ENCODE data around the gene SPDL1.
"Not testable (repeated sequence)": the region's sequence is repeated elsewhere in the genome, so short reads cannot be mapped to it uniquely, and the experiment has no call there.

The SPDL1 gene

DNA sequence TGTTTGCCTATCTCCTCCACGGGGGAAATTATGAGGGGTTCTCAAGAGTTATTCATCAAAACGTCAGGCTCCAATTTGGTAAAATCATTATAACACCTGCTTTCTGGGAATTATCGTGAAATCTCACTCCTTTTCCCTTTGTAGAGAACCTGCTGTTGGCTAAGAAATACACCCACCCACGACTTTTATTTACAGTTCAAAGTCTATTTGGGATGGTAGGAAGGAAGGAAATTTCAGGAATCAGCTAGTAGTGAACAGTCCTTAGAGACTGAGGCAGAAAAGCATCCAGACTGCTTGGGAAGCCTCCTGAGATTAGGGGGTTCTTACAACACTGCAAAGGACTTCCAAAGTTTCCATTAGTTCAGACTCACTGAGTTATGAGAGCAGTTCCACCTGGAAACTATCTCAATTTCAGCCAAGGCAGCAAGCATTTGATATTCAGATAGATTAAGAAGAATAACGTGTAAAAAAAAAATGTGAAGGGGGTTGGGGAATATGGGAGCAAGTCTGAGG, 9.4 kb upstream of the SPDL1 start:
- no peak for DNase-seq (ENCODE audit: low spot score)

DNA sequence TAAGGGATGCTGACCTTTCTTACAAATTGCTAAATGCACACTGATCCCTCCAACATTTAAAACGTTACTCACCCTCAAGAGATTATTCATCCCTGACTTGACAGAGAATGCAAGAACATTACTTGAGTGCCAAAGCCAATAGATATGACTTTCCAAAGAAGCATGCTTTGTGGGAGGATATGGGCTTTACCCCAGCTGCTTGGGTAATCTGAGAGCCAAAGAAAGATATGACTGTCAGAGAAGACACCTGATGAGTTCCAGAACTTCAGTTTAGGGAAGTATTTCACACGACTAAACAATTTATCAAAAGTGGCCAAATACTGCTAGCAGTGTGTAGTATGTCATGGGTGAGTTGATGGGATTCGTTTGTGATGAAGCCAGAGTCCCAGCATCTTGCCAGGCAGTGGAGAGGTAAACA, 7.4 kb upstream of the SPDL1 start:
- peak; percentile 19 for DNase-seq (ENCODE audit: low spot score)

- DNase-seq (ENCODE audit: low spot score), result no peak
Observed at GRCh38 chr5:169577951-169578350, 5.6 kb upstream of the SPDL1 start.

- no peak for DNase-seq (ENCODE audit: low spot score)
Observed at GRCh38 chr5:169580964-169581363, 2.6 kb upstream of the SPDL1 start.

DNA sequence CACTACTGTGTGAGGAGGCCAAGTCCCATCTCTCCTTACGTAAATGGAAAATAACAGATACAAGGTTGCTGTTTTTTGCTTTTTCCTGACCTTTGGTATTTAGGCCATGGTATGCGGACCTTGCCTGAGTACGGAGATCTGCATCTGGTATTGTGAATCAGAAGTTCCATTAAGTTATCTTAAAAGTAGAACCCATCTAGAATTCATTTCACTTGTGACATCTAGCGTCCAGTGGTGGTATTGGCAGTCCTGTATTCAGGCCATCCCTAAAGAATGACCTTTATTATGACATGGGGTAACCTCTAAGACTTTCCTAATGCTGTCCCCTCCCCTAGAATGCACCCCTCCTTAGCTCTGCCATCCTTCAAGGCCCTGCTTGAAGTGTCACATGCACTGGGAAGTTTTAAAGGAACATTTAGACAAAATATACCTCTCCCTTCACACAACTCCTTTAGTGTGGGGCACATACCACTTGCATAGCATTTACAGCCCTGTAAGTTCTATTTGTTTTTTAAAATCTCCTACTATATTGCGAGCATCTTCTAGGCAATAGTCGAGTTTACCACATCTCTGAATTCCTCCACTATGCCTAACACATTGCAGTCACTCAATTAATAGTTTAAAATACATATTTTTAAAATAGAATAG, 1.9 kb upstream of the SPDL1 start:
- DNase-seq (ENCODE audit: low spot score), result peak; percentile 24

- no peak for DNase-seq (ENCODE audit: low spot score)
Observed at GRCh38 chr5:169583101-169583423, 511 bp upstream of the SPDL1 start.

GRCh38 chr5:169584998-169585451, 1.5 kb downstream of the SPDL1 start:
- DNase-seq (ENCODE audit: low spot score), result no peak

GRCh38 chr5:169590602-169591001, 7.0 kb downstream of the SPDL1 start:
- no peak for DNase-seq (ENCODE audit: low spot score)

DNA sequence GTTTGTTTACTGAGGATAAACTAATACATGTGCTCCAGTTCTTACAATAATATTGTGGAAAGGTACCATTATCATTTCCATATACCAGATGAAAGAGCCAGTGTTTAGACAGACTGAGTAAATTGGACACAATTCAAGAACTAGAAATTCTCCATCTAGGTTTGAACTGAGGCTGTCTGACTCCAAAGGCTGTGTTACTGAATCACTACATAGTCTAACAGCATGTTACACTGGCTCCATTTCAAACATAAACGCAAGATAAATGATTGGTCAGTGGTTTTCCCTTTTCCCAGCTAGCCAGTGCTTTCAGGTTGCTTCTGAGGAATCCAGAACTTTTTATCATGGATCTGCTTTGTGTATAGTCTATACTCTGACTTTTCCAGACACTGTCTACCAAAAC, 8.1 kb downstream of the SPDL1 start:
- no peak for DNase-seq (ENCODE audit: low spot score)

DNA sequence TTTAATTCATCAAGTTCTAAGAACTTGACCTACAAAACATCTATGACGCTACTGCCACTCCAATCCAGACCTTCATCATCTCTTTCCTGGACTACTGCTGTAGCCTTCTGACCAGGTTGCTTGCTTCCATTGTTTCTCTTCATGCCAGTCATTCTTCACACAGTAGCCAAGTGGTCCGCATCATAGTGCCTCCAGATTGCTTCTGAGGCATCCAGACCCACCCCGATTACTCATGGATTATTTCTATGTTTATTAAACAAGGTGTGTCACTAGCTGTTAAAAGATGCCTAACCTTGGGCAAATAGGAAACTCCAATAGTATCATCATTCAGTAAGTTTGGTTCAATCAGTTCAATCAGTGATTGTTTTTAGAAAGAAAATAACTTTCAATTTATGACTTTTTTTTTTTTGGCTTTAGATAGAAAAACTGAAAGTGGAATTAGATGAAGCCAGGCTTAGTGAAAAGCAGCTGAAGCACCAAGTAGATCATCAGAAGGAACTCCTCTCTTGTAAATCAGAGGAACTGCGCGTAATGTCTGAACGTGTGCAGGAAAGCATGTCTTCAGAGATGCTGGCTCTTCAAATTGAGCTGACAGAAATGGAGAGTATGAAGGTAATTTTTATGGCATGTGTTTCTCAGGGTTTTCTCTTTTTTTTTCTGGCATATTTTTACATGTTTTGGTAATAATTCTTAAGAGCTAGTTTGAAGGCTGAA, 9.5 kb downstream of the SPDL1 start:
- no peak for DNase-seq (ENCODE audit: low spot score)

DNA sequence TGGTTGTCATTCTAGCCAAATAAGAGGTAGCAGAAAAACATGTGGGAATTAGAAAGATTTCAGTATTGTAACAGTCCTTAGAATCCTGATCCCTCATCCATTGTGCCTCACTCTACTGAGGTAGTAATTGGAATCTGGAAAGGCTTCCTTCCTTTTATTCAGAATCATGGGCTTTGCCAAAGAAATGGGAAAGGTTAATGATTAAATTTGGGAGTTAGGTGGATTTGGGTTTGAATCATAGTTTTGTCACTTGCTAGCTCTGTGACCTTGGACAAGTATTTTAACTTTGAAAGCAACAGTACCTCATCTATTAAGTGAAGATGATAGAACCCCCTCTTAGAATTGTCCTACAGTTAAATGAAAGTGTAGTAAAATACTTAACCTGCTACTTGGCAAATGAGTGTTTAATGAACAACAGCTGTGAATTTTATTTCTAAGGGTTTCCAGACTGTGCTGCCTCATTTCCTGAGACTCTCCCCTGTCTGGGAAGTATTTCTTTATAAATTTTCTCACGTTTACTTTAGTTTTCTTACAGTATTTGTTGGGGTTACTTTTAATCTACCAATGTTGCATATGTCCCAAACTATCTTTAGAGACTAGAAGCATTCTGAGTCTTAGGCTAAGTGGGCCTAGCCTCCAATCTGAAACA, 11.7 kb downstream of the SPDL1 start:
- no peak for DNase-seq (ENCODE audit: low spot score)

GRCh38 chr5:169599451-169599850, 15.9 kb downstream of the SPDL1 start:
- no peak for DNase-seq (ENCODE audit: low spot score)

DNA sequence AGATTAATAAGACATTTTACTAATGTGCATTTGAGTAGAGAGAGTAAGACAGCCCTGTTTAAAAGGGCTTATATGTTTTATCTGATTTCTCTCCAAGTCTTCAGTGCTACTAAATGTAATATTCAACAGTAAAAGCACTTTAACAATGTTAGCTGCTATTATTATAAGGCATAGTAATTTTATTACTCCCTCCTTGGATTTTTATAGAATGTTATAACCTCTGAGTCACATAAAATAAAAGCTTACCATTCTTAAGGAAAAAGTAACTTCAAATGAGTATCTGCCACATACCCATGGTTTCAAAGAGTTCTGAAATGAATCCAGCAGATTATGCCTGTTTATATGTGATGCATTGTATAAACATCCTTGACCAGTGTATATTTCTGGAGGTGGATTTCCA, 19.0 kb downstream of the SPDL1 start:
- no peak for DNase-seq (ENCODE audit: low spot score)

DNA sequence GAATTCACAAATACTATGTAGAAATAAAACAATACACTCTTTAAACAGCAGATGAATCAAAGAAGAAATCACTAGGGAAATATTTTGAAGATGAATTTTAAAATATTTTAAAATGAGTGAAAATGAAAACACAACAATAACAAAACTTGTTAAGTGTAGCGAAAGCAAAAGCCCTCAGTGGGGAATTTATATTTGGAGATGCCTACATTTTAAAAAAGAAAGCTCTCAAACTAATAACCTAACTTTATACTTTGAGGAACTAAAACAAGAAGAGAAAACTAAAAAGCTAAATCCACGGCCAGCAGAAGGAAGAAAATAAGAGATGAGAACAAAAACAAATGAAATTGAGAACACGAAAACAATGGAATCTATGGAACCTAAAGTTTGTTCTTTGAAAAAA, 22.7 kb downstream of the SPDL1 start:
- DNase-seq (ENCODE audit: low spot score), result no peak

DNA sequence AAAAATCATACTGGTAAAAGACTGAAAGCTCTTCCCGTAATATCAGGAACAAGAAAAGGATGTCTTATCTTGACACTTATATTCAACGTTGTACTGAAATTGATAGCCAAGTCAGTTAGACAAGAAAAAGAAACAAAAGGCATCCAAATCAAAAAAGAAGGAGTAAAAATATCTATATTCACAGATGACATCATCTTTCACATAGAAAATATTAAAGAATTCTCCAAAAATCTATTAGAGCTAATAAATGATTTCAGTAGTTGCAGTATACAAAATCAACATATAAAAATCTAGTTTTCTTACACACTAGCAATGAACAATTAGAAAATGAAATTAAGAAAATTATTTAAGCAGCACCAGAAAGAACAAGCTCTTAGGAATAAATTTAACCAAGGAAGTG, 24.3 kb downstream of the SPDL1 start:
- DNase-seq (ENCODE audit: low spot score), result no peak

DNA sequence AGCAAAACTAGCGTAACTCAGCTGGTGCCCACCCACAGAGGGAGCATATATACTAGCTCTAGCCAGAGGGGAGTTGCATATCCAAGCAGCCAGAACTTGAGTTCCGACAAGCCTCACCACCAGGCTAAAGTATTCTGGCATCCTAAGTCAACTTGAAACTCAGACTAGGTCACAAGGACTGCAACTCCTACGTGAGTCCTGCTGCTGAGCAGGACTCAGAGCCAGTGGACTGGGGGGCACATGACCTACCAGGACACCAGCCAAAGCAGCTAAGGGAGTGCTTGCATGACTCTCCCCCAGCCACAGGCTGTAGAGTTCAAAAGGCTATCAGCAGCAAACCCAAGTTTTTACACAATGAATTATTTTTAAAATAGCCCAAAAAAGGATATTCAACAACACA, 26.1 kb downstream of the SPDL1 start:
- DNase-seq (ENCODE audit: low spot score), result no peak

DNA sequence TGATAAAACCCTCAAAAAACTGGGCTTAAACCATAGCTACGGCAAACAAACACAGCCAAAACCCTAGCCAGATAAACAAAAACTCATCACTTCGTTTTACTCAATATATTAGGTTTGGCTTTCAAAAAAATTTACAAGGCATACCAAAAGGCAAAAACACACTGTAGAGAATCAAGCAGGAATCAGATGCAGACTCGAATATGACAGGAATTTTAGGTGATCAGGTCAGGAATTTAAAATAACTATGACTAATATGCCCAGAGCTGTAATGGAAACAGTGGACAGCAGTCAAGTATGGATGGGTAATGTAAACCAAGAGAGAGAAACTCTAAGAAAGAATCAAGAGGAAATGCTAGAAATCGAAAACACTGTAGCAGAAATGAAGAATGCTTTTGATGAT, 27.0 kb downstream of the SPDL1 start:
- no peak for DNase-seq (ENCODE audit: low spot score)

- DNase-seq (ENCODE audit: low spot score), result no peak
Observed at GRCh38 chr5:169615561-169615960, 32.0 kb downstream of the SPDL1 start.

GRCh38 chr5:169624307-169624706, 40.7 kb downstream of the SPDL1 start:
- not testable (repeated sequence) for DNase-seq (ENCODE audit: low spot score)

DNA sequence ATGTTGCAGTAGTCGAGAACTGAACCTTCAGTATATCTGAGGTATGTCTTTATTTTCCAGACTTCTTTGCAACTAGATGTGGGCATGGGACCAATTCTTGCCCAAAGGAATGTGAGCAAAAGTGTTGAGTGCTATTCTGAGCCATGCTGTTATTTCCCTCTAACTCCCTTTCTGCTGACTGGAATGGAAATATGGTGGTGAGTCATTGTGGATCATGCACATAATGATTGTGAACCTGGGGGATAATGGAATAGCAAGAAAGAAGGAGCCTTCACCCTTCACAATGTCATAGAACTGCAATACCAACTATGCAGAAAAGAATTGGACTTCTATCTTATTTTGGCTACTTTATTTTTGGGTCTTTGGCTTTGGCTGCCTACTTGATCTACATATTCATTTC, 43.2 kb downstream of the SPDL1 start:
- DNase-seq (ENCODE audit: low spot score), result peak; percentile 78

DNA sequence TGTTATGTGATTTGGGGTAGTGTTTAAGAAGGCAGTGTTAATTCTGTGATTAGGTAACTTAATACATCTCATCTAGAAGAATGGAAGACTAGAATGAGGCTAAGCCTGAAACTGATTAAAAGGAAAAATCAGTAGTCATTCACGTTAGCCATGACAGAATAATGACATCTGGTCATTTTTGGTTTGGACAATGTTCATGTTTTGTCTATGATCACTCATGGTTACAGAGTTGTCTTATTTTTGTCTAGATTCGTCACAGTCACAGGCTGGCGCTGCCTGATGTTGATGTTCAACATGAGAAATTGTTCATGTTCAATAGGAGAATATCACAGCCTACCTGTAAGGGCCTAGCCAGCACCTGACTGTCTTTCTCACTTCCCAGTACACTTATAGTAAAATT, 44.0 kb downstream of the SPDL1 start:
- no peak for DNase-seq (ENCODE audit: low spot score)

DNA sequence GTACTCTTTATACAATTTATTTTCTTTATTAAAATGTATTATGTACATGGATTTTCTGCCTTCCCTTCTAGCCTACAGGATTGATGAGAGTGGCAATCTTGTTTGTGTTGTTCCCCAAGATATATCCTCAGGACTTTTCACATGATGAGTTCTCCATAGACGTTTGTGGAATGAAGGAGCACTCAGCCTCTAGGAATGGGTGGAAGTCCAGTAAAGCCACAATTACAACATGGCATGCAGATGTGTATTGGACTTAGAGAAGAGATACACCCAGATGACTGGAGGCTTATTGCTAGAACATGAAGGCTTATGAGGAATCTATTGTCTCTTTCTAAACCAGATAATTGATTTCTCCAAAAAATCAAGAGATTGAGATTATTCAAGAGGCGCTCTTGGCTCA, 45.3 kb downstream of the SPDL1 start:
- DNase-seq (ENCODE audit: low spot score), result no peak

DNA sequence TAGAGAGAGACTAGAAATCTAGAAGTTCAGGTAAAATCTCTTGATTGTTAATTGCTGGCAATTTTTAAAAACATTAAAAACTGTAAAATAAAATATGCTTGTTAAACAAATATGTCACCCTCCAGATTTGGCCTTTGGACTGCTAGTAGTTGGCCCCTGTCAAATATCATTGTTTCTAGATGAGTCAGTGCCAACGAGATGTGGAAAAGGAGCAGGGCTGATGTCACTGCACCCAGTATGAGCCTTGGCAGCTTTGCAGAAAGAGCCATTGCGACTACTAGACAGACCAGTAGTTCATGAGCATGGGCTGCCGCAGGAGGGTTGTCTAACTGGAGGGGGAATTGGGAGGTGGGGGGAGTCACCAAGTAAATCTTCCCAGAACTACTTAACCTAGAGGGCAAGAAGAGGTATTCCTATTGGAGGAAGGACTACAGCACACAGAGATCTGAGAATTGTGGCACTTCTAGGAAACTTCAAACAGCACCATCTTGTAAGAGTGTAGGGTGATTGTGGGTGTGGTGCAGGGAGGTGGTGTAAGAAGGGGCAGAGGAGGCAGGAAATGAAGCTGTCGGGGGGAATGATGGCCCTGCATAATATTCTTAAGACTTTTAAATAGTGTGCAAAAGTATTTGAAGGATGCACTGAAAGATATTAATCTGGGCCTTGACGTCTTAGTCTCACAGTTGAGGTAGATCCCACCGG, 46.4 kb downstream of the SPDL1 start:
- peak; percentile 72 for DNase-seq (ENCODE audit: low spot score)
